CD4-positive, alpha-beta T cell treated with Interleukin-1 beta for 1 hour (primary cell): ENCODE data around the gene GRIN2B.

Experiments used
- DNase-seq, 2 donors: peaks; one replicate each; pipeline ENCODE4 v3.0.0-alpha.2; 2020 to 2022

The GRIN2B gene

GRCh38 chr12:13956060-13956590 lies 25.3 kb downstream of the GRIN2B start:
- no peak for DNase-seq

- no peak for DNase-seq
Observed at GRCh38 chr12:13952096-13952495, 29.3 kb downstream of the GRIN2B start.

- no peak for DNase-seq
Observed at GRCh38 chr12:13950502-13950901, 30.9 kb downstream of the GRIN2B start.

- no peak for DNase-seq
Observed at GRCh38 chr12:13948621-13949020, 32.8 kb downstream of the GRIN2B start.

GRCh38 chr12:13947276-13947946 lies 34.0 kb downstream of the GRIN2B start:
- DNase-seq, result no peak

GRCh38 chr12:13945641-13946040 lies 35.8 kb downstream of the GRIN2B start:
- no peak for DNase-seq

- DNase-seq, result no peak
Observed at GRCh38 chr12:13945236-13945635, 36.2 kb downstream of the GRIN2B start.

- DNase-seq, result no peak
Observed at GRCh38 chr12:13942826-13943225, 38.6 kb downstream of the GRIN2B start.

GRCh38 chr12:13941258-13942249 lies 39.8 kb downstream of the GRIN2B start:
- no peak for DNase-seq

GRCh38 chr12:13940335-13940865 lies 41.0 kb downstream of the GRIN2B start:
- no peak for DNase-seq

GRCh38 chr12:13937735-13938134 lies 43.7 kb downstream of the GRIN2B start:
- DNase-seq, result no peak

GRCh38 chr12:13935169-13935568 lies 46.2 kb downstream of the GRIN2B start:
- no peak for DNase-seq
